A673 (cell line): ENCODE data around the gene CYP21A2.
"Not testable (repeated sequence)": the region's sequence is repeated elsewhere in the genome, so short reads cannot be mapped to it uniquely, and the experiment has no call there.

Experiments used
- CTCF ChIP-seq: fragments of 300-800, 200-600 bp; sonication (generic); conservative IDR thresholded peaks from 2 replicates; pipeline ENCODE4 v1.5.1; 2017; ENCODE audit warnings: low read depth, mild to moderate bottlenecking, antibody characterized with exemption, low read length, moderate library complexity, mixed read lengths
- EZH2 ChIP-seq: fragments of 200-600 bp; sonication (generic); IDR thresholded peaks from 2 replicates; pipeline ENCODE4 v1.6.1; 2017; ENCODE audit warnings: borderline replicate concordance, low read depth, mild to moderate bottlenecking, mixed read lengths, antibody characterized with exemption, low read length; ENCODE audit not compliant: poor library complexity, severe bottlenecking

- not testable (repeated sequence) for TF ChIP-seq CTCF, EZH2
Observed at GRCh38 chr6:32022100-32022499, 16.1 kb upstream of the CYP21A2 start.
